Motor neuron (in vitro differentiated cells): ENCODE results near the gene SPRR4. TPM values are rescaled to one million over a fixed set of nuclear protein-coding genes. Genes with fewer than 3 reads are reported as not detected.

ENCODE experiments used
- ATAC-seq, 8 experiments: fragments of 200-7000 bp; cut with Tn5 transposase; replicated peaks in 6 of 8; 2 replicates each; pipeline ENCODE4 v1.8.0; 2021; ENCODE audit warnings: mild to moderate bottlenecking in 8 of 8, moderate library complexity in 8 of 8
- H3K27ac ChIP-seq, 2 donors: fragments of 250-450 bp; sonication (Bioruptor Pico); 2 replicates each; pipeline ENCODE4 v1.9.0; 2021; ENCODE audit warnings: antibody characterized with exemption in 2 of 2, mild to moderate bottlenecking in 2 of 2, moderate library complexity in 1 of 2
- H3K4me1 ChIP-seq, 2 donors: fragments of 250-450 bp; sonication (Bioruptor Pico); replicated peaks in 1 of 2; 2 replicates each; pipeline ENCODE4 v1.6.1; 2021; ENCODE audit warnings: antibody characterized with exemption in 2 of 2, mild to moderate bottlenecking in 2 of 2, moderate library complexity in 1 of 2
- H3K4me3 ChIP-seq, 5 donors: fragments of 250-450 bp; sonication (Bioruptor Pico); 2 replicates each; pipeline ENCODE4 v1.9.0; 2021; ENCODE audit warnings: antibody characterized with exemption in 5 of 5, mild to moderate bottlenecking in 5 of 5, moderate library complexity in 4 of 5
- WGBS, 10 experiments: fragments of 450-650 bp; shearing (Covaris generic); methylation state at CpG; one replicate each; pipeline ENCODE4 v1.0.0; 2022; 5-methylcytosine and 5-hydroxymethylcytosine counted together
- in situ Hi-C, 9 experiments: fragments of 400-800 bp; cut with MboI; loops; one replicate each; pipeline ENCODE4 v1.15.0; 2021; ENCODE audit warnings: low sequenced_read_pairs in 9 of 9, low pct_unique_long_range_greater_than_20kb in 2 of 9; ENCODE audit not compliant: unreplicated experiment in 9 of 9
- total RNA-seq, 8 experiments: library from RNA; unstranded; fragments of 300-600 nt; gene quantifications; 2 replicates each; pipeline versions ENCODE4 v1.2.3 to v1.2.4, GENCODE V29; 2022

The SPRR4 gene
- 1 to 10 TPM in 1 of 8 experiments, under 1 TPM in 1, not detected in 6; 0.29 to 1.7 TPM for total RNA-seq

GRCh38 chr1:152970495-152970894 is at the start of gene SPRR4:
Gene SPRR4 (plus strand): TSS chr1:152970648. CDS start chr1:152971891, 1,243 bp downstream.
- H3K4me1 ChIP-seq: no peaks in the 10 kb centered on the region
- H3K4me3 ChIP-seq: no peak within 1 kb of the TSS
- WGBS, 10 experiments: 56 to 100% (median 80%) methylated on average over 1 to 6 of the region's 6 CpGs; no CpG with 5 or more reads in 3 of the 10 experiments
- no peak for ATAC-seq
- H3K27ac ChIP-seq: no peak within 1 kb of the TSS
- in situ Hi-C loops: no loop called here

GRCh38 chr1:152924191-152924590 is 46.3 kb upstream of the SPRR4 start:
- in situ Hi-C loops: loop anchor here in 2 of 9 experiments (10.0 to 25.0 kb wide), 3 partner anchors 49 to 288 kb away; partner anchors contain the start of genes LELP1 (in 1 of the 2), PRR9 (in 1 of the 2) and SMCP (in 1 of the 2)
- no peak overlapping the region for H3K4me3 ChIP-seq
- ATAC-seq: no peak

GRCh38 chr1:152926091-152926490 is 44.4 kb upstream of the SPRR4 start:
- WGBS, 10 experiments: 17 to 73% (median 38%) methylated on average over 1 to 3 of the region's 3 CpGs; no CpG with 5 or more reads in 2 of the 10 experiments

More at GRCh38 chr1:152924191-152924590, 46.3 kb upstream of the SPRR4 start:
- H3K4me1 ChIP-seq: no peaks in the 10 kb centered on the region
- 0 to 80% (median 18%) methylated on average over 1 to 2 of the region's 2 CpGs; no CpG with 5 or more reads in 4 of the 10 experiments for WGBS, 10 experiments
- H3K27ac ChIP-seq: no peak overlapping the region

GRCh38 chr1:152928671-152929070 is 41.8 kb upstream of the SPRR4 start:
- no peak overlapping the region for H3K27ac ChIP-seq
- H3K4me3 ChIP-seq: no peak overlapping the region
- 20 to 100% (median 64%) methylated on average over 1 to 3 of the region's 3 CpGs; no CpG with 5 or more reads in 1 of the 10 experiments for WGBS, 10 experiments
- in situ Hi-C loops: loop anchor here in 1 of 9 experiments (10.0 kb wide), 1 partner anchor 54 kb away; the partner anchor contains the start of gene SMCP
- no peaks in the 10 kb centered on the region for H3K4me1 ChIP-seq
- no peak for ATAC-seq

More at GRCh38 chr1:152926091-152926490, 44.4 kb upstream of the SPRR4 start:
- H3K4me1 ChIP-seq: no peaks in the 10 kb centered on the region
- in situ Hi-C loops: loop anchor here in 1 of 9 experiments (10.0 kb wide), 1 partner anchor 51 kb away; the partner anchor contains the start of gene SMCP
- peak in 3 of 8 experiments; percentile 66 to 85 (median 74) for ATAC-seq
- no peak overlapping the region for H3K4me3 ChIP-seq
- H3K27ac ChIP-seq: no peak overlapping the region

- no peak overlapping the region for H3K27ac ChIP-seq
- no peak for ATAC-seq
- H3K4me3 ChIP-seq: no peak overlapping the region
- in situ Hi-C loops: no loop called here
- 0 to 82% (median 32%) methylated on average over 1 to 4 of the region's 4 CpGs for WGBS, 10 experiments
- no peaks in the 10 kb centered on the region for H3K4me1 ChIP-seq
These were observed 38.2 kb upstream of the SPRR4 start for GRCh38 chr1:152932170-152932811.

- 0 to 58% (median 35%) methylated on average over 1 to 2 of the region's 2 CpGs; no CpG with 5 or more reads in 2 of the 10 experiments for WGBS, 10 experiments
These were observed 37.3 kb upstream of the SPRR4 start for GRCh38 chr1:152933196-152933595.

GRCh38 chr1:152940614-152941013 is 29.8 kb upstream of the SPRR4 start:
- no peak for ATAC-seq
- H3K4me1 ChIP-seq: no peaks in the 10 kb centered on the region
- 0 to 75% (median 43%) methylated on average over 1 of the region's 1 CpG; no CpG with 5 or more reads in 3 of the 10 experiments for WGBS, 10 experiments
- H3K4me3 ChIP-seq: no peak overlapping the region
- in situ Hi-C loops: no loop called here
- H3K27ac ChIP-seq: no peak overlapping the region

More at GRCh38 chr1:152933196-152933595, 37.3 kb upstream of the SPRR4 start:
- Histone ChIP-seq H3K4me1 (no peaks in the 10 kb centered on the region), H3K4me3 (no peak overlapping the region), H3K27ac (no peak overlapping the region)
- in situ Hi-C loops: no loop called here
- ATAC-seq: peak in 2 of 8 experiments; percentile 87 to 93

GRCh38 chr1:152941037-152941711 is 29.3 kb upstream of the SPRR4 start:
- in situ Hi-C loops: no loop called here
- Histone ChIP-seq H3K4me1 (no peaks in the 10 kb centered on the region), H3K27ac (no peak overlapping the region), H3K4me3 (no peak overlapping the region)
- WGBS, 10 experiments: 15 to 74% (median 51%) methylated on average over 1 to 7 of the region's 8 CpGs; no CpG with 5 or more reads in 1 of the 10 experiments
- ATAC-seq: peak in 1 of 8 experiments; percentile 50

GRCh38 chr1:152942161-152942560 is 28.3 kb upstream of the SPRR4 start:
- in situ Hi-C loops: no loop called here
- Histone ChIP-seq H3K27ac (no peak overlapping the region), H3K4me1 (no peaks in the 10 kb centered on the region), H3K4me3 (no peak overlapping the region)
- WGBS, 10 experiments: 17 to 53% (median 47%) methylated on average over 1 to 2 of the region's 2 CpGs; no CpG with 5 or more reads in 1 of the 10 experiments
- no peak for ATAC-seq

- H3K4me1 ChIP-seq: no peaks in the 10 kb centered on the region
These were observed 24.2 kb upstream of the SPRR4 start for GRCh38 chr1:152946248-152946647.

GRCh38 chr1:152946651-152947256 is 23.7 kb upstream of the SPRR4 start, which contains the start of gene SPRR5:
Gene SPRR5 (plus strand): TSS chr1:152947206. CDS start chr1:152948555, 1,349 bp downstream.
- in situ Hi-C loops: no loop called here
- ATAC-seq: no peak

More at GRCh38 chr1:152946248-152946647, 24.2 kb upstream of the SPRR4 start:
- 0 to 71% (median 40%) methylated on average over 1 to 2 of the region's 3 CpGs; no CpG with 5 or more reads in 3 of the 10 experiments for WGBS, 10 experiments
- in situ Hi-C loops: no loop called here
- no peak for ATAC-seq
- Histone ChIP-seq H3K27ac (no peak overlapping the region), H3K4me3 (no peak overlapping the region)

GRCh38 chr1:152951711-152952110 is 18.7 kb upstream of the SPRR4 start:
- no peak overlapping the region for H3K4me3 ChIP-seq
- ATAC-seq: no peak
- no peak overlapping the region for H3K27ac ChIP-seq
- no peaks in the 10 kb centered on the region for H3K4me1 ChIP-seq
- in situ Hi-C loops: no loop called here
- WGBS, 10 experiments: 53 to 85% (median 70%) methylated on average over 3 to 5 of the region's 5 CpGs; no CpG with 5 or more reads in 4 of the 10 experiments

More at GRCh38 chr1:152946651-152947256, 23.7 kb upstream of the SPRR4 start, which contains the start of gene SPRR5:
- 0 to 55% (median 24%) methylated on average over 1 to 4 of the region's 4 CpGs; no CpG with 5 or more reads in 2 of the 10 experiments for WGBS, 10 experiments
- Histone ChIP-seq H3K27ac (no peak within 1 kb of the TSS), H3K4me1 (no peaks in the 10 kb centered on the region), H3K4me3 (no peak within 1 kb of the TSS)
